Mucosa of rectum (tissue), 2 donors: ENCODE measurements around the gene LARP1B.

Experiments
- H3K27ac ChIP-seq, 2 donors: one replicate each; pipeline ENCODE4 v1.7.0; 2013; ENCODE audit warnings: inconsistent platforms in 2 of 2, low read depth in 2 of 2, low read length in 2 of 2
- H3K27me3 ChIP-seq, 2 donors: one replicate each; pipeline ENCODE4 v1.7.0; 2013; ENCODE audit warnings: low read length in 2 of 2; ENCODE audit not compliant: control insufficient read depth in 2 of 2, insufficient read depth in 2 of 2
- H3K36me3 ChIP-seq, 2 donors: one replicate each; pipeline ENCODE4 v1.7.0; 2013; ENCODE audit warnings: low read length in 2 of 2; ENCODE audit not compliant: control insufficient read depth in 2 of 2, insufficient read depth in 2 of 2
- H3K4me1 ChIP-seq, 2 donors: one replicate each; pipeline ENCODE4 v1.7.0; 2013; ENCODE audit warnings: low read length in 2 of 2, mild to moderate bottlenecking in 1 of 2; ENCODE audit not compliant: control insufficient read depth in 2 of 2, insufficient read depth in 2 of 2
- H3K4me3 ChIP-seq, 2 donors: one replicate each; pipeline ENCODE4 v1.7.0; 2013; ENCODE audit warnings: low read length in 2 of 2
- H3K9ac ChIP-seq, 2 donors: one replicate each; pipeline ENCODE4 v1.7.0; 2013; ENCODE audit warnings: low read length in 2 of 2, low read depth in 1 of 2, mild to moderate bottlenecking in 1 of 2
- H3K9me3 ChIP-seq, 2 donors: one replicate each; pipeline ENCODE4 v1.7.0; 2013; ENCODE audit warnings: low read length in 2 of 2; ENCODE audit not compliant: control insufficient read depth in 2 of 2
- donor health status: healthy.
- donor health status: Normal muscosa, but diverticular disease.

Gene LARP1B

GRCh38 chr4:128161138-128161537, 100.0 kb downstream of the LARP1B start:
- Histone ChIP-seq H3K36me3 (no peaks in the 10 kb centered on the region), H3K9ac (no peak overlapping the region), H3K27me3 (no peaks in the 10 kb centered on the region), H3K9me3 (no peaks in the 10 kb centered on the region), H3K27ac (no peak overlapping the region), H3K4me3 (no peak overlapping the region), H3K4me1 (no peaks in the 10 kb centered on the region)

GRCh38 chr4:128162434-128162833, 101.3 kb downstream of the LARP1B start:
- H3K4me1 ChIP-seq, result no peaks in the 10 kb centered on the region
- no peak overlapping the region for H3K9ac ChIP-seq
- no peaks in the 10 kb centered on the region for H3K36me3 ChIP-seq
- H3K27me3 ChIP-seq, result no peaks in the 10 kb centered on the region
- H3K9me3 ChIP-seq, result no peaks in the 10 kb centered on the region
- H3K27ac ChIP-seq, result no peak overlapping the region
- no peak overlapping the region for H3K4me3 ChIP-seq

- H3K9me3 ChIP-seq, result no peaks in the 10 kb centered on the region
- H3K27ac ChIP-seq, result no peak overlapping the region
These were observed 102.3 kb downstream of the LARP1B start for GRCh38 chr4:128163177-128164117.

GRCh38 chr4:128166982-128167381, 105.9 kb downstream of the LARP1B start:
- Histone ChIP-seq H3K27me3 (no peaks in the 10 kb centered on the region), H3K4me3 (no peak overlapping the region), H3K9ac (no peak overlapping the region), H3K36me3 (no peaks in the 10 kb centered on the region), H3K4me1 (no peaks in the 10 kb centered on the region), H3K9me3 (no peaks in the 10 kb centered on the region), H3K27ac (no peak overlapping the region)

More at GRCh38 chr4:128163177-128164117, 102.3 kb downstream of the LARP1B start:
- no peaks in the 10 kb centered on the region for H3K36me3 ChIP-seq
- H3K9ac ChIP-seq, result no peak overlapping the region
- H3K27me3 ChIP-seq, result no peaks in the 10 kb centered on the region
- no peaks in the 10 kb centered on the region for H3K4me1 ChIP-seq
- H3K4me3 ChIP-seq, result no peak overlapping the region

DNA sequence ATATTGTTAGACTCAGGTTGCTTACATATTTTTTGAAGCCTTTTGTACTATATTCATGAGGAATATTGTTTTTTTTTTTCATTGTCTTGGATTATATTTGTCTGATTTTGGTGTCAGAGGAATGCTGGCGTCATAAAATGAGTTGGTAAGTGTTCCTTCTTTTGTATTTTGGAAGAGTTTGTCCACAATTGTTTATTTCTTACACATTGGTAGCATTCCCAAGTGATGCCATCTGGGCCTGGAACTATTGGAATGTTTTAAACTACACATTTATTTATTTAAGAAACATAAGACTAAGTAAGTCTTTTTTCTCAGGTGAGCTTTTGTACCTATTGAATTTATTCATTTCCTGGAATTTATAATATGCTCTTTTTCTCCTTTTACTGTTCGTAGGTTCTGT, 107.6 kb downstream of the LARP1B start:
- Histone ChIP-seq H3K36me3 (no peaks in the 10 kb centered on the region), H3K27ac (no peak overlapping the region)

DNA sequence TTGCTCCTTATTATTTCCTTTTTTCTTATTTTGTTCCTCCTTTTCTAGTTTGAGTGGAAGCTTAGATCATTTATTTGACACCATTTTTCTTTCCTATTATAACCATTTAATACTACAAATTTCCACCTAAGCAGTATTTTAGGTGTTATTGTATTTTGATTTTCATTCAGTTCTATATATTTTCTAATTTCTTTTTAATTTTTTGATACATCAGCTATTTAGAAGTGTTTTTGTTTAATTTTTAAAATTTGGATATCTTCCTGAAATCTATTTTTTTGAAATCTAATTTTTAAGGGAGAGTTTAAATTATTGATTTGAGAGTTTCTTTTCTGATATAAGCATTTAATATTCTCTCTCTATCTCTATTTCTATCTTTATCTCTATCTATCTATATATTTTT, 108.1 kb downstream of the LARP1B start:
- Histone ChIP-seq H3K27me3 (no peaks in the 10 kb centered on the region), H3K9ac (no peak overlapping the region), H3K36me3 (no peaks in the 10 kb centered on the region), H3K9me3 (no peaks in the 10 kb centered on the region), H3K27ac (no peak overlapping the region), H3K4me3 (no peak overlapping the region), H3K4me1 (no peaks in the 10 kb centered on the region)

More for the DNA sequence above, 107.6 kb downstream of the LARP1B start:
- Histone ChIP-seq H3K9ac (no peak overlapping the region), H3K27me3 (no peaks in the 10 kb centered on the region), H3K4me3 (no peak overlapping the region), H3K9me3 (no peaks in the 10 kb centered on the region), H3K4me1 (no peaks in the 10 kb centered on the region)

DNA sequence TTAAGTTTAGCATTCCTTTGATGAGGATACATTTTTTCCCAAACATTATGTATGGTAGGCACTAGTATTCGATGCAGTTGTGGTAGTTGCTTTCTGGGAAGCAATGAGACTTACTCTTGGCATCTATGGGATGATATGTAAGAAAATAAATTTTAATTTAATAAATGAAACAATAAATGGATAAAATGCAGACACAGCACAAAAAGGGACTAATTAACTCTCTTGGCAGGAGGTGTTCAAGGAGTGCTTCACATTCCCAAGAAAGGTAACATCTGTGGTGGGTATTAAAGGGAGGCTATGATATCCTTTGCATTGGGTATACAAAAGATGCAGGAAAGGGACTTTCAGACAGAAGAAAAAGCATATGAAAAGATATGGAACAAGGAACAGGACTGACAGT, 115.5 kb downstream of the LARP1B start:
- peaks cover 0 to 2% of the 10 kb centered on the region in 2 donors for H3K36me3 ChIP-seq
- no peaks in the 10 kb centered on the region for H3K4me1 ChIP-seq
- no peak overlapping the region for H3K4me3 ChIP-seq
- no peak overlapping the region for H3K27ac ChIP-seq
- H3K9ac ChIP-seq, result no peak overlapping the region
- no peaks in the 10 kb centered on the region for H3K9me3 ChIP-seq
- no peaks in the 10 kb centered on the region for H3K27me3 ChIP-seq

GRCh38 chr4:128177498-128177897, 116.4 kb downstream of the LARP1B start:
- Histone ChIP-seq H3K4me3 (no peak overlapping the region), H3K27ac (no peak overlapping the region), H3K36me3 (peaks cover 0 to 2% of the 10 kb centered on the region in 2 donors), H3K27me3 (no peaks in the 10 kb centered on the region), H3K4me1 (no peaks in the 10 kb centered on the region), H3K9me3 (no peaks in the 10 kb centered on the region), H3K9ac (no peak overlapping the region)

- Histone ChIP-seq H3K9me3 (no peaks in the 10 kb centered on the region), H3K4me3 (no peak overlapping the region), H3K4me1 (no peaks in the 10 kb centered on the region), H3K27ac (no peak overlapping the region), H3K36me3 (peaks cover 0 to 2% of the 10 kb centered on the region in 2 donors), H3K9ac (no peak overlapping the region), H3K27me3 (no peaks in the 10 kb centered on the region)
These were observed 125.5 kb downstream of the LARP1B start for GRCh38 chr4:128186623-128187022.

DNA sequence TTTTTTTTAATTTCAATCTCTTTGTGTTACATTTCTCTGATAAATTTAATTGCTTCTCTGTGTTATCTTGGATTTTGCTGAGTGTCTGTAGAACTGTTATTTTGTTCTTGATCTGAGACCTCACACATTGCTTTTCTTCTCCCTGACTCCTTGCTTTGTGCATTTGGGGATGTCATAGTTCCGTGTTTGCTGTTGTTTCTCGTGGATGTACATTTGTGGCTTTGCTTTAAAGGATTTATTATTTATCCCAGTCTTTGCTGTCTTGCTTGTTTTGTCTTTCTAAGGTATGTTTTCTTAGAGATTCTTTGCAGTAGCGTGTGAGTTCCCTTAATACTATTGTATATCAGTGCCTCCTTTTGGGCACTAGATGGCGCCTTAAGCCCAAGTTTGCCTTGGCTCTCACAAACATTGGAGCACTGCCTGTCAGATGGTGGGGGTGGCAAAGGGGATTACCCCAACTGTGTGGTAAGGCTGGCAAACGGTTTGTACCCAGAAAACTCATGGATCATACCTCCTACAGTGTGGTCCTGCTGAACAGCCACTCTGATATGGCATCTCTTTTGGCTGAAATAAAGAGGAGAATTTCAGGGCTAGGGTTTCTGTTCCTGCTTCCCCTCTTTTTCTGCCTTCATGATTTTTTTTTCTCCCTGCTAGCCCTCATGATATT, 130.1 kb downstream of the LARP1B start:
- no peaks in the 10 kb centered on the region for H3K4me1 ChIP-seq
- H3K9ac ChIP-seq, result no peak overlapping the region
- no peaks in the 10 kb centered on the region for H3K9me3 ChIP-seq
- no peak overlapping the region for H3K27ac ChIP-seq
- peaks cover 0 to 2% of the 10 kb centered on the region in 2 donors for H3K36me3 ChIP-seq
- H3K4me3 ChIP-seq, result no peak overlapping the region
- no peaks in the 10 kb centered on the region for H3K27me3 ChIP-seq
